Measurements from ENCODE around the gene TMCO6.

- TF ChIP-seq, protein P1, sequence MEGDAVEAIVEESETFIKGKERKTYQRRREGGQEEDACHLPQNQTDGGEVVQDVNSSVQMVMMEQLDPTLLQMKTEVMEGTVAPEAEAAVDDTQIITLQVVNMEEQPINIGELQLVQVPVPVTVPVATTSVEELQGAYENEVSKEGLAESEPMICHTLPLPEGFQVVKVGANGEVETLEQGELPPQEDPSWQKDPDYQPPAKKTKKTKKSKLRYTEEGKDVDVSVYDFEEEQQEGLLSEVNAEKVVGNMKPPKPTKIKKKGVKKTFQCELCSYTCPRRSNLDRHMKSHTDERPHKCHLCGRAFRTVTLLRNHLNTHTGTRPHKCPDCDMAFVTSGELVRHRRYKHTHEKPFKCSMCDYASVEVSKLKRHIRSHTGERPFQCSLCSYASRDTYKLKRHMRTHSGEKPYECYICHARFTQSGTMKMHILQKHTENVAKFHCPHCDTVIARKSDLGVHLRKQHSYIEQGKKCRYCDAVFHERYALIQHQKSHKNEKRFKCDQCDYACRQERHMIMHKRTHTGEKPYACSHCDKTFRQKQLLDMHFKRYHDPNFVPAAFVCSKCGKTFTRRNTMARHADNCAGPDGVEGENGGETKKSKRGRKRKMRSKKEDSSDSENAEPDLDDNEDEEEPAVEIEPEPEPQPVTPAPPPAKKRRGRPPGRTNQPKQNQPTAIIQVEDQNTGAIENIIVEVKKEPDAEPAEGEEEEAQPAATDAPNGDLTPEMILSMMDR (conservative IDR thresholded peaks at IDR 0.05; ENCODE audit: low read length): no peak
- TF ChIP-seq EZH2phosphoT487 (IDR thresholded peaks at IDR 0.05; ENCODE audit: borderline replicate concordance, low read depth, low read length): no peak
These were observed 40.4 kb upstream of the TMCO6 start for GRCh38 chr5:140598836-140599235.
